ENCODE measurements around the gene OVCH1.

GRCh38 chr12:29414368-29414767 lies 83.1 kb downstream of the OVCH1 start:
- TF ChIP-seq GATA2 (IDR thresholded peaks at IDR 0.05; ENCODE audit: low read depth, low read length) = no peak
- TF ChIP-seq GATA3 (IDR thresholded peaks at IDR 0.05; ENCODE audit: low read depth, low read length) = no peak
